ENCODE results near the gene ALPP.

Gene ALPP

GRCh38 chr2:232431705-232432590 lies 53.4 kb downstream of the ALPP start:
- no peak for DNase-seq
